Erythroblast (primary cell): Measurements from ENCODE around the gene PRKCE.

Source experiments
- GATA1 ChIP-seq: IDR thresholded peaks from 2 replicates; pipeline ENCODE4 v1.6.1; 2011; ENCODE audit warnings: low read depth, mild to moderate bottlenecking, control low read depth, low read length, moderate library complexity
- POLR2A ChIP-seq: IDR thresholded peaks from 2 replicates; pipeline ENCODE4 v1.6.1; 2011; ENCODE audit warnings: mild to moderate bottlenecking, low read length

- no peak for TF ChIP-seq POLR2A
- TF ChIP-seq GATA1, result no peak
Measured at GRCh38 chr2:45750484-45750883, 99.0 kb downstream of the PRKCE start.
